NCI-H446 (cell line): ENCODE data around the gene ZBTB7B.
"Not testable (repeated sequence)": the region's sequence is repeated elsewhere in the genome, so short reads cannot be mapped to it uniquely, and the experiment has no call there.

ENCODE experiments used
- DNase-seq, 2 experiments: peaks; one replicate each; lab custom pipeline; 2025; lab: John Stamatoyannopoulos, UW

Gene ZBTB7B

GRCh38 chr1:154968731-154969130 is 33.9 kb upstream of the ZBTB7B start:
- no peak for DNase-seq

GRCh38 chr1:154969246-154969645 is 33.4 kb upstream of the ZBTB7B start:
- no peak for DNase-seq

- DNase-seq: no peak
These were observed 32.6 kb upstream of the ZBTB7B start for GRCh38 chr1:154969860-154970452.

DNA sequence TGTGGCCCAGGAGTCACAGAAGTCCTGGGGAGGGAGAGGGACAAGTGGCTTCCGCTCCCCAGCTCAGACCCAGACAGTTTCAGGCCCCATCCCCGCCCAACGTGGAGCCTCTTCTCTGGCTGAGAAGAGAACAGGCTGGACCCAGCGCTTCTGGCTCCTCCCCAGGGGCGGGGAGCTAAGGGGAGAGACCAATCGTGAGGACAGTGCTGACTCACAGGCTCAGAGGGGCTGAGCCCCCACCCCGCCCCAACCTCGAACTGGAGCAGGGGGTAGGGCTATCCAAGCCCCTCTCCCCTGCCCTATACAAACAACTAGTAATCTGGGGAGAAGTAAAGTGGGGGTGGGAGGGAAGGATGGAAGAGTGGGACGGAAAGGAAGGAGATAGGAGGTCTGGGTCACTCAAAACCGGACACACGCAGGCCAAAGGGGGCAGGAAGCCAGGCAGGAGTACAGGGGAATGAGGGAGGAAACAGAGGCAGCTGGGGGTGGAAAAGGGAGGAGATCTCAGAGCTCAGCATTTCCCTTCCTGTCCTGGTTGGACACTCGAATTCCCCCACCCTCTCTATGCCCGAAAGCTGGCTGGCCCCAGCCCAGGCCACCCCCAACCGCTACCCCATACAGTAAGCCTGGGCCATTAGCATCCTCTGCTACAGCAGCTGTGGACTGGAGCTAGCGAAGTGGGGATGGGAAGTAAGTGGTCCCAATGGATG is 31.8 kb upstream of the ZBTB7B start, which contains the start of gene SHC1:
TSS of gene SHC1 (minus strand) at position 117 of the 710 bp plus-strand sequence. CDS start 221 bp downstream, outside the sequence.
- peak; percentile 84 to 93 for DNase-seq

DNA sequence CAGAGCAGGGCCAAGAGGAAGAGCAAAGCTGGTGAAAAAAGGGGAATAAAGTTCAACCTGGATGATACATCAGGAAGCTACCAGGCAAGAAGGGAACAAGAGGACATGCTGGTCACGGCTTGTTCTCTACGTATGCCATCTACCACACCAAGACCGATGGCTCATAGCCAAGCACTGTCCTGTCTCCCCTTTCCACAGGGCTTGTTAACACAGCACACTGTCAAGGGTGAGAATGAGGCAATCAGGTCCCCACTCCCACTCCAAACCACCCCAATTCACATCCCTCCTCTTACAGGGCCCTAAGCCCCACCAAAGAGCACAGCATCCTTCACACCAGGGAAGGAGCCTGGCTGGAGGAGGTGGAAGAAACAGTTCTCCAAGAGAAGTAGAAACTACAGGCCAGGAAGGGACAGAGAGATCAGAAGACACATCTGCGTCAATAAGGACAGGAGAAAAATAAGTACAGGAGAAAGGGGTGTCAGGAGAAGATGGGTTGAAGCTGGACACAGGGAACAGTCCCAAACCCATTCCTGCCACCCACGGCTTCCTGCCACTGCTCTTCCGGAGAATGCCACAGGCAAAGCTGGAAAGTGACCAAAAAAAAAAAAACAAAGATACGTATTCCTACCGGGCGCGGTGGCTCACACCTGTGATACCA is 31.1 kb upstream of the ZBTB7B start:
- DNase-seq: no peak

GRCh38 chr1:154972213-154972516 is 30.4 kb upstream of the ZBTB7B start:
- DNase-seq: no peak

- no peak for DNase-seq
These were observed 29.9 kb upstream of the ZBTB7B start for GRCh38 chr1:154972517-154973343.

GRCh38 chr1:154973344-154974101 is 29.1 kb upstream of the ZBTB7B start:
- DNase-seq: peak; percentile 88 to 94

- peak; percentile 99 to 100 for DNase-seq
These were observed 28.3 kb upstream of the ZBTB7B start, which contains the start of gene CKS1B for GRCh38 chr1:154974102-154974807. TSS of gene CKS1B (plus strand) at chr1:154974681. CDS start at chr1:154974746, 65 bp downstream.

GRCh38 chr1:154974808-154975408 is 27.7 kb upstream of the ZBTB7B start:
- peak; percentile 99 for DNase-seq

- no peak for DNase-seq
These were observed 27.1 kb upstream of the ZBTB7B start for GRCh38 chr1:154975409-154976059.

- DNase-seq: not testable (repeated sequence)
These were observed 24.8 kb upstream of the ZBTB7B start for GRCh38 chr1:154977762-154978161.

DNA sequence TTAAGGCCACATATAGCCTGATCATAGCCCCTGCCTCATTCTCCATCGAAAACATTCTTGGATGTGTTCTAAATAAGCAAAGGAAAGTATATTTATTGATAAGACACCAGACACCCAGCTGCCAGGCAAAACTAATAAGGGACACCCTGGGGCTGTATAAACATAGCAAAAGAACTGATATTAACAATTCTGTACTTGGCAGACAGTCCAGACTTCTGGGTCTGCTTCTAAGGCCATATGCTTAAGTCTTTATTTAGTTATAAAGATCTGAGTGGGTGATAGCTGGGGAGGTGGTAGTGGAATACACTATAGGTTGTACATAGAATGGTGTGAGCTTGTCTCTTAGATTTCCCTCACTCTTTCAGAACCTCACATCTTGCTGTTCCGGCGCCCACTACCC is 24.2 kb upstream of the ZBTB7B start:
- no peak for DNase-seq

GRCh38 chr1:154982341-154982740 is 20.3 kb upstream of the ZBTB7B start:
- DNase-seq: no peak

- DNase-seq: peak; percentile 99 to 100
These were observed 19.5 kb upstream of the ZBTB7B start, which contains the start of gene FLAD1 for GRCh38 chr1:154982897-154983648. TSS of gene FLAD1 (plus strand) at chr1:154983344. CDS start at chr1:154983695, 351 bp downstream.

DNA sequence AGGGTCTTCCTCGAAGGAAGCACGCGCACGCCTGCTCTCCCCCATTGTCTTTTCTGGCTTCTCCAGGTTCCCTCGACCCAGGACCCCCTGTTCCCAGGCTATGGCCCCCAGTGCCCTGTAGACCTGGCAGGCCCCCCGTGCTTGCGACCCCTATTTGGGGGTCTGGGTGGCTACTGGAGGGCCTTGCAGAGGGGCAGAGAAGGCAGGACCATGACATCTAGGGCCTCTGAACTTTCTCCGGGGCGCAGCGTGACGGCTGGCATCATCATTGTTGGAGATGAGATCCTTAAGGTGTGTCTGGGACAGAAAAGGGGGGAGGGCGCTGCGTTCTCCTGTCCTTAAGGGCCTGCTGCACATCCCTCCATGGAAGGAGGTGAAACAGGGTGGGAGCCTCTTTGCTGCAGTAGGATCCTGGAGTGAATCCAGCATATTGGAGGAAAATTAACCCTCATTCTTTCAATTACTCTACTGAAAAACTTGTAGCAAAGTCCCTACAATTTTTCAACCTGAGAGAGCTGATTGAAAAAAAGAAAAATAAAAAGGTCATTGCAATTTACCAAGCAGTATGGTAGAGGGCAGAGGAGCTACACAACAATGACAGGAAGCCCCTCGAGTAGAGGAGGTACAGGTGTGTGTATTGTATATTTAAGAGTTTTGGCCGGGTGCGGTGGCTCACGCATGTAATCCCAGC is 18.7 kb upstream of the ZBTB7B start:
- DNase-seq: no peak

- DNase-seq: not testable (repeated sequence)
These were observed 15.9 kb upstream of the ZBTB7B start for GRCh38 chr1:154986736-154987135.

DNA sequence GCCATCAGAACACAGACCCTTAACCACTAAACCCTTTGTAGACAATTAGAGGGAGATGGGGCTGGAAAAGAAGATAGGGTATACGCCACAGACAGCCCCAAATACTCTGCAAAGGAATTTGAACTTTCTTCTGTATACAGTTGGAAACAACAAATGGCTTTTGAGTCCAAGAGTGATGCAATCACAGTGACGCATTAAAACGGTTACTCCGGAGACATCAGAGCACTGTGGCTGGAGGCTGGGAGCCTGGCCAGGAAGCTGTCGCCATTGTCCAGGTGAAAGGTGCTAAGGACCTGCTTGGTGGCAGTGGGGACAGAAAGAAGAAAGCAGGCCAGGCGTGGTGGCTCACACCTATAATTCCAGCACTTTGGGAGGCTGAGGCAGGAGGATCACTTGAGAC is 15.3 kb upstream of the ZBTB7B start:
- DNase-seq: no peak
